Esophagus squamous epithelium (tissue), 5 donors: ENCODE data around the gene VMO1. TPM values are rescaled to one million over a fixed set of nuclear protein-coding genes. Genes with fewer than 3 reads are reported as not detected.

Experiments used
- DNase-seq: peaks from one replicate; lab custom pipeline; 2025; lab: John Stamatoyannopoulos, UW
- H3K27ac ChIP-seq, 4 donors: fragments of 200-600 bp; sonication (generic); one replicate each; pipeline ENCODE4 v1.5.1; 2016 to 2019; ENCODE audit warnings: mild to moderate bottlenecking in 1 of 4
- H3K27me3 ChIP-seq, 4 donors: fragments of 200-600 bp; sonication (generic); 1 replicate in 3 of 4; 2 replicates in 1 of 4; pipeline versions ENCODE4 v1.5.1 to v1.6.0; 2017 to 2021; ENCODE audit warnings: antibody characterized with exemption in 1 of 4
- H3K36me3 ChIP-seq, 3 donors: fragments of 200-600 bp; sonication (generic); one replicate each; pipeline ENCODE4 v1.5.1; 2016 to 2019
- H3K4me1 ChIP-seq, 3 donors: fragments of 200-600 bp; sonication (generic); one replicate each; pipeline ENCODE4 v1.5.1; 2017 to 2019
- H3K4me3 ChIP-seq, 4 donors: fragments of 200-600 bp; sonication (generic); 1 replicate in 3 of 4; 2 replicates in 1 of 4; pipeline ENCODE4 v1.5.1; 2016 to 2019; ENCODE audit warnings: mild to moderate bottlenecking in 2 of 4, moderate library complexity in 1 of 4
- H3K9me3 ChIP-seq, 3 donors: fragments of 200-600 bp; sonication (generic); one replicate each; pipeline ENCODE4 v1.5.1; 2016 to 2019
- POLR2A ChIP-seq, 4 donors: fragments of 450-650 bp; IDR thresholded peaks; one replicate each; pipeline ENCODE4 v1.6.1; 2017; ENCODE audit warnings: antibody characterized with exemption in 4 of 4, mild to moderate bottlenecking in 4 of 4, moderate library complexity in 3 of 4
- WGBS, 2 donors: methylation state at CpG; one replicate each; pipeline ENCODE4 v1.1.5; 2018; 5-methylcytosine and 5-hydroxymethylcytosine counted together
- intact Hi-C: fragments of 100-400 bp; cut with DNase I; formaldehyde crosslinking; loops from one replicate; pipeline ENCODE4 v1.15.0; 2022
- total RNA-seq, 4 donors: library from RNA; depleted of rRNA; stranded (reverse); fragments of >200 nt; gene quantifications; one replicate each; pipeline ENCODE4 v1.1.0, GENCODE V29; 2016
- TF ChIP-seq, protein P1 (sequence below), 6 experiments: fragments of 450-650 bp in 4 of 6; fragments of 200-600 bp in 2 of 6; sonication (generic) in 2 of 6; IDR thresholded peaks; one replicate each; pipeline ENCODE4 v1.5.1; 2016 to 2019; ENCODE audit warnings: antibody characterized with exemption in 6 of 6, mild to moderate bottlenecking in 4 of 6, moderate library complexity in 4 of 6
- donor health status: DM: yes; HTN: yes; CAD: no.

VMO1 gene
- total RNA-seq, 4 donors from 2014 or later = 1.3 to 5.2 (median 1.5) TPM; not detected in 1

DNA sequence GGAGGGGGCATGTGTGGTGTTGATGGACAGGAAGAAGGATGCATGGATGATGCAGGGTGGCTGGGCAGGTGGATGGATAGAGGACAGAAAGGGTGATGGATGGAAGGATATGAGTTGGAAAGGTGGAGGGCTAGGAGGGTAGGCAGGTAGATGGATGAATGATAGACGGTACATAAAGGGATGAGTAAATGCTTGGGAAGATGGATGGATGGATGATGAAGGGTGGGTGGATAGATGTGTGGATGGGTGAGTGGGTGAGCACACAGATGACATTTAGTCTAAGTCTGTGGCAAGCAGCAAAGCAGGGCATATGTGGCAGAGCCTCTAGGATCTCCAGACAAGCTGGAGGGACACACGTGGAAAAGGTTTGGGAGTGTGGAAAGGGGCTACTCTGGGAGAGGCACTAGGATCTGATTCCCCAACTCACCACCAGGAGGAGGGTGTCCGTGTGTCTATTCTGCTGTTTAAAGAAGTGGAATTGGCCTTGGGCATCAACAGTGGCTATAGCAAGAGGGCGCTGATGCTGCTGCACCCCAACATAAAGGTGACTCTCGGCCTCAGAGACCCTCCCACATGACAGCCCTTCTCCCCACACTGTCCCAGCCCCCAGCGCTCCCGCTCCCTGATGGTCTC lies 29.0 kb upstream of the VMO1 start:
- WGBS, 2 donors = 79 to 81% methylated on average over 7 of the region's 7 CpGs

DNA sequence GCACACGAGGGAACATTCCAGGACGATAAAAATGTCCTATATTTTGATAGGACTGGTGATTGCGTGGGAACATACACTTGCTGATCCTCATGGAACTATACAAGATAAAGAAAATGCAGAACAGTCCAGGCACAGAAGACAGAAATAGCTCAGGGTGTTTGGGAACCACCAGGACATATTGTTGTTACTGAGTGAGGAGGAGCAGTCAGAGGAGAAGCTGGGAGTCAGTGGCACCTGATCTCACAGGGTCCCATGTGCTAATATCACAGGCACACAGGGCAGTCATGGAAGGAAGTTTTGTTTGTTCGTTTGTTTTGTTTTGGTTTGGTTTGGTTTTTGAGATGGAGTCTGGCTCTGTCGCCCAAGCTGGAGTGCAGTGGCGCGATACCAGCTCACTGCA lies 26.5 kb upstream of the VMO1 start:
- Histone ChIP-seq H3K27ac (peak overlapping the region in 2 of 4 donors; percentile 6 to 21), H3K9me3 (no peaks in the 10 kb centered on the region), H3K27me3 (no peaks in the 10 kb centered on the region), H3K4me3 (no peak overlapping the region), H3K4me1 (peaks cover 11 to 45% (median 17%) of the 10 kb centered on the region in 3 donors), H3K36me3 (peaks cover 23 to 75% (median 37%) of the 10 kb centered on the region in 3 donors)
- DNase-seq = no peak
- intact Hi-C loops = no loop called here
- 84 to 89% methylated on average over 6 to 7 of the region's 7 CpGs for WGBS, 2 donors
- no peak for TF ChIP-seq POLR2A (IDR thresholded peaks at IDR 0.05)
- TF ChIP-seq, protein P1, sequence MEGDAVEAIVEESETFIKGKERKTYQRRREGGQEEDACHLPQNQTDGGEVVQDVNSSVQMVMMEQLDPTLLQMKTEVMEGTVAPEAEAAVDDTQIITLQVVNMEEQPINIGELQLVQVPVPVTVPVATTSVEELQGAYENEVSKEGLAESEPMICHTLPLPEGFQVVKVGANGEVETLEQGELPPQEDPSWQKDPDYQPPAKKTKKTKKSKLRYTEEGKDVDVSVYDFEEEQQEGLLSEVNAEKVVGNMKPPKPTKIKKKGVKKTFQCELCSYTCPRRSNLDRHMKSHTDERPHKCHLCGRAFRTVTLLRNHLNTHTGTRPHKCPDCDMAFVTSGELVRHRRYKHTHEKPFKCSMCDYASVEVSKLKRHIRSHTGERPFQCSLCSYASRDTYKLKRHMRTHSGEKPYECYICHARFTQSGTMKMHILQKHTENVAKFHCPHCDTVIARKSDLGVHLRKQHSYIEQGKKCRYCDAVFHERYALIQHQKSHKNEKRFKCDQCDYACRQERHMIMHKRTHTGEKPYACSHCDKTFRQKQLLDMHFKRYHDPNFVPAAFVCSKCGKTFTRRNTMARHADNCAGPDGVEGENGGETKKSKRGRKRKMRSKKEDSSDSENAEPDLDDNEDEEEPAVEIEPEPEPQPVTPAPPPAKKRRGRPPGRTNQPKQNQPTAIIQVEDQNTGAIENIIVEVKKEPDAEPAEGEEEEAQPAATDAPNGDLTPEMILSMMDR (IDR thresholded peaks at IDR 0.05) = no peak

More for the DNA sequence above, 29.0 kb upstream of the VMO1 start:
- intact Hi-C loops = no loop called here
- DNase-seq = no peak
- Histone ChIP-seq H3K27me3 (no peaks in the 10 kb centered on the region), H3K9me3 (no peaks in the 10 kb centered on the region), H3K36me3 (peaks cover 27 to 84% (median 28%) of the 10 kb centered on the region in 3 donors), H3K4me3 (no peak overlapping the region), H3K27ac (no peak overlapping the region), H3K4me1 (peaks cover 0 to 26% (median 0%) of the 10 kb centered on the region in 3 donors)
- TF ChIP-seq, protein P1 (IDR thresholded peaks at IDR 0.05) = peak in 2 of 6 experiments; percentile 15 to 39
- no peak for TF ChIP-seq POLR2A (IDR thresholded peaks at IDR 0.05)

GRCh38 chr17:4811471-4811870 lies 25.3 kb upstream of the VMO1 start:
- Histone ChIP-seq H3K4me3 (no peak overlapping the region), H3K27me3 (no peaks in the 10 kb centered on the region), H3K9me3 (no peaks in the 10 kb centered on the region), H3K36me3 (peaks cover 14 to 63% (median 30%) of the 10 kb centered on the region in 3 donors), H3K27ac (peak overlapping the region in 1 of 4 donors; percentile 54), H3K4me1 (peaks cover 14 to 50% (median 17%) of the 10 kb centered on the region in 3 donors)
- intact Hi-C loops = no loop called here
- TF ChIP-seq, protein P1 (IDR thresholded peaks at IDR 0.05) = no peak
- TF ChIP-seq POLR2A (IDR thresholded peaks at IDR 0.05) = no peak
- no peak for DNase-seq
- 84 to 90% methylated on average over 4 to 10 of the region's 12 CpGs for WGBS, 2 donors

GRCh38 chr17:4810696-4811290 lies 24.6 kb upstream of the VMO1 start:
- H3K27me3 ChIP-seq = no peaks in the 10 kb centered on the region
- TF ChIP-seq POLR2A (IDR thresholded peaks at IDR 0.05) = no peak
- TF ChIP-seq, protein P1 (IDR thresholded peaks at IDR 0.05) = no peak
- H3K4me3 ChIP-seq = no peak overlapping the region
- peaks cover 14 to 56% (median 21%) of the 10 kb centered on the region in 3 donors for H3K4me1 ChIP-seq
- 69 to 74% methylated on average over 13 of the region's 13 CpGs for WGBS, 2 donors
- H3K36me3 ChIP-seq = peaks cover 7 to 56% (median 23%) of the 10 kb centered on the region in 3 donors
- DNase-seq = no peak
- intact Hi-C loops = no loop called here
- H3K27ac ChIP-seq = peak overlapping the region; percentile 32 to 68 (median 47)
- no peaks in the 10 kb centered on the region for H3K9me3 ChIP-seq

DNA sequence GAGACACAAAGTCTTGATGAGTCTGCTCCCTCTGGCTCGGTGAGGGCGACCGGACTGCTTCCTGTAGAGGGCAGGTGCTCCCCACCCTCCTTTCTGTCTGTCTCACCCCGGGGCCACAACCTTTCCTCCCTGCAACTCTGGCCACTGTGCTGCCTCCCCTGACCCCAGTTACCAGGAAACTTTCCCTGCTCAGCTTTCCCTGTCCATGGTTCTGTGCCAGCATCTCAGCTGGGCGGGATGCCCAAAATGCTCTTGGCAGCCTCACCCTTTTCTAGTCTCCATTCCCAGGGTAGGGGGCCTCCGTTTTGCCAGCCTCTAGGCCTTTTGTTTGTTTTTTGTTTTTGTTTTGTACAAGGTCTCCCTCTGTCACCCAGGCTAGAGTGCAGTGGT lies 22.2 kb upstream of the VMO1 start:
- peaks cover 0 to 35% (median 11%) of the 10 kb centered on the region in 3 donors for H3K36me3 ChIP-seq
- no peaks in the 10 kb centered on the region for H3K9me3 ChIP-seq
- H3K4me1 ChIP-seq = peaks cover 14 to 61% (median 21%) of the 10 kb centered on the region in 3 donors
- DNase-seq = no peak
- no peak for TF ChIP-seq POLR2A (IDR thresholded peaks at IDR 0.05)
- TF ChIP-seq, protein P1 (IDR thresholded peaks at IDR 0.05) = peak in 1 of 6 experiments; percentile 11
- peak overlapping the region; percentile 65 to 76 (median 71) for H3K4me3 ChIP-seq
- H3K27me3 ChIP-seq = no peaks in the 10 kb centered on the region
- H3K27ac ChIP-seq = peak overlapping the region; percentile 78 to 92 (median 89)
- intact Hi-C loops = no loop called here
- 12 to 24% methylated on average over 6 of the region's 6 CpGs for WGBS, 2 donors
